Measurements from ENCODE around the gene LARP7.
"Not testable (repeated sequence)": the region's sequence is repeated elsewhere in the genome, so short reads cannot be mapped to it uniquely, and the experiment has no call there.

The LARP7 gene

DNA sequence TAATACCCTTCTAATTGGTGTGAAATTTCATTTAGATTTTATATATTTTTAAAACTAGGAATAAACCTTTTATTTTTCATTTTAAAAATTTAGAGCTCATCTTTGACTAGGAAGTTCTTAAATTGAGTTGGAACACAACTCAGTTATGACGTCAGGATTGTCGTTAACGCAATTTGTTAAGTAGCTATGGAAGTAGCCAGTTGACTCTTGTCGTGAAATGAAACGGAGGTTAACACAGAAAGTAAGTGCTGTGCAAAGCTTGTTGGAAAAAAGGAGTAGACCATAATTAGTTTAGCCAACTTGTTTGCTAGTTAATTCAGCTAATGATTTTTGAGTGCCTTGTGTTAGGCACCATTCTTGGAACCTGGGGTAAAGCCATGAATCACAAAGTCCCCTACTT, 18.3 kb downstream of the LARP7 start:
- in situ Hi-C loops (cut with HindIII; ENCODE audit: low pct_ligation_motif_present, low sequenced_read_pairs): no loop called here
- TF ChIP-seq, protein P1, sequence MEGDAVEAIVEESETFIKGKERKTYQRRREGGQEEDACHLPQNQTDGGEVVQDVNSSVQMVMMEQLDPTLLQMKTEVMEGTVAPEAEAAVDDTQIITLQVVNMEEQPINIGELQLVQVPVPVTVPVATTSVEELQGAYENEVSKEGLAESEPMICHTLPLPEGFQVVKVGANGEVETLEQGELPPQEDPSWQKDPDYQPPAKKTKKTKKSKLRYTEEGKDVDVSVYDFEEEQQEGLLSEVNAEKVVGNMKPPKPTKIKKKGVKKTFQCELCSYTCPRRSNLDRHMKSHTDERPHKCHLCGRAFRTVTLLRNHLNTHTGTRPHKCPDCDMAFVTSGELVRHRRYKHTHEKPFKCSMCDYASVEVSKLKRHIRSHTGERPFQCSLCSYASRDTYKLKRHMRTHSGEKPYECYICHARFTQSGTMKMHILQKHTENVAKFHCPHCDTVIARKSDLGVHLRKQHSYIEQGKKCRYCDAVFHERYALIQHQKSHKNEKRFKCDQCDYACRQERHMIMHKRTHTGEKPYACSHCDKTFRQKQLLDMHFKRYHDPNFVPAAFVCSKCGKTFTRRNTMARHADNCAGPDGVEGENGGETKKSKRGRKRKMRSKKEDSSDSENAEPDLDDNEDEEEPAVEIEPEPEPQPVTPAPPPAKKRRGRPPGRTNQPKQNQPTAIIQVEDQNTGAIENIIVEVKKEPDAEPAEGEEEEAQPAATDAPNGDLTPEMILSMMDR (IDR thresholded peaks at IDR 0.05; ENCODE audit: low read depth, low read length, missing control alignments): no peak
- Histone ChIP-seq H3K27me3 (replicated peaks) (no peaks in the 10 kb centered on the region), H3K27ac (no peak overlapping the region), H3K4me3 (ENCODE audit: low read depth, low read length) (no peak overlapping the region), H3K36me3 (replicated peaks) (peaks cover 10% of the 10 kb centered on the region)
- DNase-seq: no peak

DNA sequence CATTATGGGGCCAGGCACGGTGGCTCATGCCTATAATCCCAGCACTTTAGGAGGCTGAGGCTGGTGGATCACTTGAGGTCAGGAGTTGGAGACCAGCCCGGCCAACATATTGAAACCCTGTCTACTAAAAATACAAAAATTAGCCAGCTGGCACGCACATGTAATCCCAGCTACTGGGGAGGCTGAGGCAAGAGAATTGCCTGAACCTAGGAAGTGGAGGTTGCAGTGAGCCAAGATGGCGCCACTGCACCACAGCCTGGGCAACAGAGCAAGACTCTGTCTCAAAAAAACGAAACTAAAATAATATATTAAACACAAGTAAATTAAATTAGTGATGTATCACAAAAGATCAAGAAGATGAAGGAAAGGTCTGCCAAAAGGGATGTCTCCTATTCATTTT, 19.2 kb downstream of the LARP7 start:
- H3K27me3 ChIP-seq (replicated peaks); H3K4me3 ChIP-seq (ENCODE audit: low read depth, low read length); in situ Hi-C loops (cut with HindIII; ENCODE audit: low pct_ligation_motif_present, low sequenced_read_pairs); DNase-seq; H3K36me3 ChIP-seq (replicated peaks); H3K27ac ChIP-seq: not testable (repeated sequence)

DNA sequence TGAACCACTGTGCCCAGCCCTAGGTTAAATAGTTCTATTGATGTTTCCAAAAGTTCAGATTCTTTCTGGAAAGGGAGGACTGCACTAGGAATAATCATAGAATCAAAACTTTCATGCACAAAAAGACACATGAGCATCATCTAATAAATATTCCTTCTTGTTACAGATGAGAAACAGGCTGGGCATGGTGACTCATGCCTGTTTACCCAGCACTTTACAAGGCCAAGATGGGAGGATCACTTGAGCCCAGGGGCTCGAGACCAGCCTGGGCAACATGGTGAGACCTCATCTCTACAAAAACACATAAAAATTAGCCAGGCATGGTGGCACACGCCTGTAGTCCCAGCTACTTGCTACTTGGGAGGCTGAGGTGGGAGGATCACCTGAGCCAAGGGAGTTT, 27.7 kb downstream of the LARP7 start:
- DNase-seq: no peak
- H3K4me3 ChIP-seq (ENCODE audit: low read depth, low read length): no peak overlapping the region
- in situ Hi-C loops (cut with HindIII; ENCODE audit: low pct_ligation_motif_present, low sequenced_read_pairs): no loop called here

DNA sequence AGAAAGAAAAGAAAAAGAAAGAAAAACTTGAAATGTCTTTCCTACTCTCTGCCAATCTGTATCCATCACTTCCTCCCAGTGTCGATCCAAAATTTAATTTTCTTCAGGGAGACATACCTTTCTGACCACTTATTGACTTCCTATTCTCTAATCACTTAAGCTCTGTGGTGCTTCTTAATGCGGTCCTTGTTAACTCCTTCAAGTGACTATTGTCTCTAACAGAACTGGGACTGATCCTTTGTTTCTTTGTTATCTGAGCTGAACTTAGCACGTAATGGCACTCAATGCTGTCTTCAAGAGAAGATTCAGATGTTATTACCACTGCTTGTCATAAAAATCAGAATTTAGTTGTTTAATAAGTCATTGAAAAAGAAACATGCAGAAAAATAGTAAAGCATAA, 31.2 kb downstream of the LARP7 start:
- Histone ChIP-seq H3K27ac (no peak overlapping the region), H3K4me3 (ENCODE audit: low read depth, low read length) (no peak overlapping the region), H3K36me3 (replicated peaks) (no peaks in the 10 kb centered on the region), H3K27me3 (replicated peaks) (no peaks in the 10 kb centered on the region)
- in situ Hi-C loops (cut with HindIII; ENCODE audit: low pct_ligation_motif_present, low sequenced_read_pairs): no loop called here
- DNase-seq: no peak
- TF ChIP-seq, protein P1 (IDR thresholded peaks at IDR 0.05; ENCODE audit: low read depth, low read length, missing control alignments): no peak

More for the DNA sequence above, 27.7 kb downstream of the LARP7 start:
- H3K36me3 ChIP-seq (replicated peaks): no peaks in the 10 kb centered on the region
- TF ChIP-seq, protein P1 (IDR thresholded peaks at IDR 0.05; ENCODE audit: low read depth, low read length, missing control alignments): no peak
- no peak overlapping the region for H3K27ac ChIP-seq
- H3K27me3 ChIP-seq (replicated peaks): no peaks in the 10 kb centered on the region

DNA sequence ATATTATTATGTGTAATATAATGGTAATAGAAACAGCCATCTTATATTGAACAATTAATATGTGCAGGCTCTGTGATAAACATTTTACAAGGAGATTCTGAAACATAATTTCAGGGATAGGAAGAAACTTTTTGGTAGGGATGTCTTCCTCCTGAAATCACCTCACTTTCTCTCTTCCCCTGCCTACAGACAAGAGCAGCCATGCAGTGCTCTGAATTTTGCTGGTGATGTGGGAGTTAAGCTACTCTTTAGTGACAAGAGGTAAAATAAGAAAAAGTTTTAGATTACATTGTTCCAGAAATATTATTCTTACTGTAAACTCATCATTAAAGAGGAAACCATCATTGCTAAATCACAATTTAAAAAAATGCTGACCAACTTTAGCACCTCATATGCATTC, 36.1 kb downstream of the LARP7 start:
- Histone ChIP-seq H3K27ac (no peak overlapping the region), H3K27me3 (replicated peaks) (no peaks in the 10 kb centered on the region), H3K36me3 (replicated peaks) (no peaks in the 10 kb centered on the region), H3K4me3 (ENCODE audit: low read depth, low read length) (no peak overlapping the region)
- in situ Hi-C loops (cut with HindIII; ENCODE audit: low pct_ligation_motif_present, low sequenced_read_pairs): no loop called here
- DNase-seq: no peak
- TF ChIP-seq, protein P1 (IDR thresholded peaks at IDR 0.05; ENCODE audit: low read depth, low read length, missing control alignments): no peak

DNA sequence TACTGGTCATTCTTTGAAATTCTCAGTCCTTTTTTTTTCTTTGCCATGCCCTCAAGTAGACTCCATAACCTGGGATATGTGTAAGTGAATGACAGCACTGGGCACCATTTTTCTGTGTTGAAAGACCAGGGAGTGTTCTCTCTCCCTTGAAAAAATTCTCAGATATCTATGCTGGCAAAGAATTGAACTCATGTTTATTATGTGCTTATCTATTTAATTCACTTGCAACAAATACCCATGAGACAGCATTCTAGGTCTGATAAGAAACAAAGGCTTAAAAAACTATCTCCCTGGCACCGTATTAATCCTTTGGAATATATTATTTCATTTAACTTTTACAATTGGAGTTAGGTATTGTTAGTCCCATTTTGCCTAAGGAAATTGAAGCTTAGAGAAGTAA, 36.7 kb downstream of the LARP7 start:
- Histone ChIP-seq H3K4me3 (ENCODE audit: low read depth, low read length) (no peak overlapping the region), H3K27me3 (replicated peaks) (no peaks in the 10 kb centered on the region), H3K36me3 (replicated peaks) (no peaks in the 10 kb centered on the region), H3K27ac (no peak overlapping the region)
- no peak for DNase-seq
- in situ Hi-C loops (cut with HindIII; ENCODE audit: low pct_ligation_motif_present, low sequenced_read_pairs): no loop called here
- TF ChIP-seq, protein P1 (IDR thresholded peaks at IDR 0.05; ENCODE audit: low read depth, low read length, missing control alignments): no peak

All from brain microvascular endothelial cell (primary cell).